ENCODE measurements around the gene ZNF516. TPM values are rescaled to one million over a fixed set of nuclear protein-coding genes. Genes with fewer than 3 reads are reported as not detected.

The ZNF516 gene
- polyA plus RNA-seq, 1 experiment: 11.3 TPM

DNA sequence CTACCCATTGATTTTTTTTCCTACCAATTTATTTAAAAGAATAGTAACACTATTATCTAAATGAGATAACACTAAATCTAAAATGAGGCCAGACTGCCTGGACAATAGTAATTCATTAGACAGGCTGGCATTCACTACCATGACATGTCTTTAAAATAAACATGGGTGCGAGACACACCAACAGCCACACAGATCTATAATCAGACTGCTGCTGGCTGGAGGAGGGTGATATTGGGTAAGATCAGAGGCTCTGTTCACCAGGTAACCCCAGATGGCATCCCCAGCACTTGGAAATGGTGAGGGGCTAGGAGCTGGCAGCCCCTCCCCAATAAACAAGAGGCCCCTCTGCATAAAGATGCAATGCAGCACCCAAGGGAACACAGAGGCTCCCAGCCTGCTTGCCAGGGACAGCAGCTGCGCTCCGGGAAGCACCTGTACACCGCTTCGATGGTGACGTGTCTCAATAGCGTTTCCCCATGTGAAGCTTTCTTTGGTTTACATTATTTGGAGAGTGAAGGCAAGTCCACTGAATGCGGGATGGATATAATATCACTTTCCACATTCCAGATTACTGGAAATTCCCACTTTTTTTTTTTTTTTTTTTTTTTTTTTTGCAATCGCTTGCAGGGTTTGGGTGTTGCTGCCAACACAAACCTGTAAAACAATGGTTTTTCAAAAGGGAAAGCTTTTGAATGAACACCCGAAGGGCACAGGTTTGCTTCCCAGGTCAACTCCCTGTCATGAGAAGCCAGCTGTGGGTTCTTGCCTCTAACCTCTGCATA, 159.0 kb downstream of the ZNF516 start:
- H3K36me3 ChIP-seq (ENCODE audit: control insufficient read depth, insufficient read depth, low read length): no peaks in the 10 kb centered on the region
- CTCF ChIA-PET: interaction anchor here (1.0 to 1.5 kb wide), 2 partner anchors 12 to 16 kb away, joined by 3 to 4 read pairs; no protein-coding TSS in a partner anchor
- no peaks in the 10 kb centered on the region for H3K27me3 ChIP-seq (ENCODE audit: control insufficient read depth, insufficient read depth, low read length)
- no peak overlapping the region for H3K4me3 ChIP-seq (ENCODE audit: low read depth, low read length)
- POLR2A ChIA-PET: no interaction called here
- DNase-seq (ENCODE audit: low read depth): no peak
- TF ChIP-seq, protein P1, sequence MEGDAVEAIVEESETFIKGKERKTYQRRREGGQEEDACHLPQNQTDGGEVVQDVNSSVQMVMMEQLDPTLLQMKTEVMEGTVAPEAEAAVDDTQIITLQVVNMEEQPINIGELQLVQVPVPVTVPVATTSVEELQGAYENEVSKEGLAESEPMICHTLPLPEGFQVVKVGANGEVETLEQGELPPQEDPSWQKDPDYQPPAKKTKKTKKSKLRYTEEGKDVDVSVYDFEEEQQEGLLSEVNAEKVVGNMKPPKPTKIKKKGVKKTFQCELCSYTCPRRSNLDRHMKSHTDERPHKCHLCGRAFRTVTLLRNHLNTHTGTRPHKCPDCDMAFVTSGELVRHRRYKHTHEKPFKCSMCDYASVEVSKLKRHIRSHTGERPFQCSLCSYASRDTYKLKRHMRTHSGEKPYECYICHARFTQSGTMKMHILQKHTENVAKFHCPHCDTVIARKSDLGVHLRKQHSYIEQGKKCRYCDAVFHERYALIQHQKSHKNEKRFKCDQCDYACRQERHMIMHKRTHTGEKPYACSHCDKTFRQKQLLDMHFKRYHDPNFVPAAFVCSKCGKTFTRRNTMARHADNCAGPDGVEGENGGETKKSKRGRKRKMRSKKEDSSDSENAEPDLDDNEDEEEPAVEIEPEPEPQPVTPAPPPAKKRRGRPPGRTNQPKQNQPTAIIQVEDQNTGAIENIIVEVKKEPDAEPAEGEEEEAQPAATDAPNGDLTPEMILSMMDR (IDR thresholded peaks at IDR 0.05; ENCODE audit: insufficient read depth, low read depth, low read length): no peak

DNA sequence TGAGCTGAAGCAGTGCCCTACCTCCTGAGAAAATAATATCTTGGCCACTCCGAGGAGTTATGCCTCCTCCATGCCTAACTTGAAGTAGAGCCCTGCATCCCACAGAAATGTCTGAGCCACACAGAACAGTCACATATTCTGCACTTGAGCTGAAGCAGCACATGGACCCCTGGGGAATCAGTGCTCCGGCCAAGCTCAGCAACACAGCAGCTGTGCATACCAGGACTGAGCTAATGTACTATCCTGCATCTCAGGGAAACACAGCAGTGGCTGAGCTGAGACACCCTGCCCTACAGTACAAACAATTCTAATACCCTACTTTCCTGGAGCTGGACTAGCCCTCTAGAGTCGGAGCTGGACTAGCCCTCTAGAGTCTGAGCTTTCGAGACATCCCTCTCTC, 166.9 kb downstream of the ZNF516 start:
- H3K27me3 ChIP-seq (ENCODE audit: control insufficient read depth, insufficient read depth, low read length): peaks cover 1% of the 10 kb centered on the region; the same call in 1 of the 2 replicates
- H3K36me3 ChIP-seq (ENCODE audit: control insufficient read depth, insufficient read depth, low read length): no peaks in the 10 kb centered on the region
- TF ChIP-seq, protein P1 (IDR thresholded peaks at IDR 0.05; ENCODE audit: insufficient read depth, low read depth, low read length): no peak
- no peak overlapping the region for H3K4me3 ChIP-seq (ENCODE audit: low read depth, low read length)
- CTCF ChIA-PET: interaction anchor here (0.6 kb wide), 1 partner anchor 18 kb away, joined by 3 read pairs; no protein-coding TSS in a partner anchor
- DNase-seq (ENCODE audit: low read depth): no peak
- POLR2A ChIA-PET: no interaction called here

DNA sequence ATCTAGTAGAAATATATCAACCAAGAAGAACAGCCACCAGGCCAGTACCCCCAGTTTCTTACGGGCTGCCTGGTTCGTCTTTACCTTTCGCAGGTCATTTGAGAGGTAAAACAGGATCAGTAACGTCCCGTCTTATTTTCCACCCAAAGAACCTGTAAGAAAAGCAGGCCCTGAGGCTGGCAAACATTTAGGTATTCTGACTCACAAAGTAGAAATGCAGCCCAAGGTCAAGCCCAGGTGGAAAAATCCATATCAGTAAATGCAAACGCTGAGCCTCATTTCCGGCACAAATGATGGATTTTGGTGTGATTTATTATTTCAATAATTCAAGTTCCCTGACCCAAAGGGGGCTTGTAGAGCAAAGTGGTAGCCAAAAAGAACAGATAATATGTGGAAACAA, 171.2 kb downstream of the ZNF516 start:
- POLR2A ChIA-PET: no interaction called here
- TF ChIP-seq, protein P1 (IDR thresholded peaks at IDR 0.05; ENCODE audit: insufficient read depth, low read depth, low read length): no peak
- CTCF ChIA-PET: no interaction called here
- H3K4me3 ChIP-seq (ENCODE audit: low read depth, low read length): no peak overlapping the region
- H3K27me3 ChIP-seq (ENCODE audit: control insufficient read depth, insufficient read depth, low read length): peaks cover 1% of the 10 kb centered on the region; the same call in 1 of the 2 replicates
- DNase-seq (ENCODE audit: low read depth): no peak
- H3K36me3 ChIP-seq (ENCODE audit: control insufficient read depth, insufficient read depth, low read length): no peaks in the 10 kb centered on the region

DNA sequence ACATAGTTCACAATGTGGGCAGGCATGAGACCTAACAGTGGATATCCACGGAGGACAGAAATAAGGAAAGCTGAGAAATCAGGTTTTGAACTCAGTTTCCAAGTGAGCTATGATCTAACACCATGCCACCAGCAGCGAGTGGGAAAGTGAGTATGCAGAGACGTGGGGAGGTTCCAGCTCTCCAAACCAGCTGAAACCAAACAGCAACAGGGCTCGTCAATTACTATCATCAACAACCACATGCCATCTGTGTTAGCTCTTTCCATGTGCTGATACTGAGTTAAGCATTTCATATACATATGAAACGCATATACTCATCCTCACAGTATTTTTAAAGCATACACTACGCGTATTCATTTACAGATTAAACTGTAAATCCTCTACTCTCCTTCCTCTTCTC, 172.4 kb downstream of the ZNF516 start:
- Histone ChIP-seq H3K36me3 (ENCODE audit: control insufficient read depth, insufficient read depth, low read length) (no peaks in the 10 kb centered on the region), H3K4me3 (ENCODE audit: low read depth, low read length) (no peak overlapping the region), H3K27me3 (ENCODE audit: control insufficient read depth, insufficient read depth, low read length) (no peaks in the 10 kb centered on the region; the same call in 1 of the 2 replicates)
- ChIA-PET POLR2A (no interaction called here), CTCF (interaction anchor here (1.1 kb wide), 1 partner anchor 26 kb away, joined by 3 read pairs; no protein-coding TSS in a partner anchor)
- TF ChIP-seq, protein P1 (IDR thresholded peaks at IDR 0.05; ENCODE audit: insufficient read depth, low read depth, low read length): no peak
- no peak for DNase-seq (ENCODE audit: low read depth)

DNA sequence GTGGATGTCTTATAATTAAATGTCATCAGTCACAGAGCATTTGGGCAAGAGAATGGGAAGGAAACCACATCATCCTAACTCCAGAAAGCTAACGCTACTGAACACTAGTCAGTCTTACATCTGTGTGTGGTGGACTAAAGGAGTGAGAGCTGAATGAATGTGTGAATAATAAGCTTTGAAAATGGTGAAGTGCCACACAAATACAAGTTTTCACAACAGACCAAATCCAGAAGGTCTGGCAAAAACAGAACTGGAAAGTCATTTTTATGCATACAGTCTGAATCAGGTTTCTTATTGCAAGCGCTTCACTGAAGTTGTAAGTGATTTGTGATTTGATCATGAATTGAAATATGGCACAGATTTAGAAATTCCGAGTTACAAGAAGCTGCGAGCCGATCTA, 175.7 kb downstream of the ZNF516 start:
- no peak for DNase-seq (ENCODE audit: low read depth)
- TF ChIP-seq, protein P1 (IDR thresholded peaks at IDR 0.05; ENCODE audit: insufficient read depth, low read depth, low read length): no peak
- no peaks in the 10 kb centered on the region; the same call in 1 of the 2 replicates for H3K27me3 ChIP-seq (ENCODE audit: control insufficient read depth, insufficient read depth, low read length)
- H3K4me3 ChIP-seq (ENCODE audit: low read depth, low read length): no peak overlapping the region
- CTCF ChIA-PET: interaction anchor here (0.9 kb wide), 1 partner anchor 61 kb away, joined by 3 read pairs; no protein-coding TSS in a partner anchor
- POLR2A ChIA-PET: no interaction called here
- H3K36me3 ChIP-seq (ENCODE audit: control insufficient read depth, insufficient read depth, low read length): no peaks in the 10 kb centered on the region

Measured in BJ (cell line).